A549 (cell line): ENCODE measurements around the gene MISFA. TPM values are rescaled to one million over a fixed set of nuclear protein-coding genes. Genes with fewer than 3 reads are reported as not detected.

Source experiments
- ATAC-seq, 2 experiments: fragments of 200-7000 bp in 1 of 2; fragments of >200 bp in 1 of 2; cut with Nextera tagmentation in 1 of 2; cut with Tn5 transposase in 1 of 2; 3 replicates each; pipeline versions ENCODE4 v1.8.0 to v1.9.1; 2018 to 2020; ENCODE audit warnings: mild to moderate bottlenecking in 1 of 2, moderate library complexity in 1 of 2
- CTCF ChIA-PET: fragments of 300-600 bp; sonication (Branson Sonifier 250); formaldehyde crosslinking; extraction: SDS; loops from one replicate; lab custom pipeline; 2021; ENCODE audit warnings: antibody characterized with exemption, inconsistent platforms; lab: Yijun Ruan, JAX
- POLR2A ChIA-PET: fragments of 350-600 bp; formaldehyde crosslinking; extraction: SDS; loops from one replicate; lab custom pipeline; 2021; ENCODE audit warnings: antibody characterized with exemption, inconsistent platforms; lab: Yijun Ruan, JAX
- DNase-seq, 2 experiments: peaks; one replicate each; pipeline versions ENCODE4 v3.0.0 to v3.0.0-alpha.2; 2011 to 2016; ENCODE audit warnings: low read depth in 1 of 2, low spot score in 1 of 2
- FAIRE-seq: peaks from 2 replicates; lab custom pipeline; 2011; peaks lifted over from hg19 to GRCh38; lab: Jason Lieb, UNC
- H3K27ac ChIP-seq, 2 experiments: fragments of >200 bp; sonication (Bioruptor Twin); formaldehyde crosslinking; 3 replicates each; pipeline ENCODE4 v1.5.1; 2016 to 2017
- H3K4me1 ChIP-seq: fragments of >200 bp; sonication (Bioruptor Twin); formaldehyde crosslinking; 3 replicates; pipeline ENCODE4 v1.6.1; 2016
- H3K4me2 ChIP-seq: fragments of >200 bp; sonication (Bioruptor Twin); formaldehyde crosslinking; 3 replicates; pipeline ENCODE4 v1.6.1; 2016
- H3K4me3 ChIP-seq: fragments of >200 bp; sonication (Bioruptor Twin); formaldehyde crosslinking; 3 replicates; pipeline ENCODE4 v1.5.1; 2016
- H3K9me3 ChIP-seq: fragments of >200 bp; sonication (Bioruptor Twin); formaldehyde crosslinking; 3 replicates; pipeline ENCODE4 v1.6.1; 2016
- BCL3 ChIP-seq: fragments of >200 bp; sonication (Bioruptor Twin); formaldehyde crosslinking; IDR thresholded peaks from 3 replicates; pipeline ENCODE4 v1.6.1; 2016
- BHLHE40 ChIP-seq: IDR thresholded peaks from 2 replicates; pipeline ENCODE4 v1.6.1; 2012; ENCODE audit warnings: low read depth, low read length, inconsistent platforms
- CEBPB ChIP-seq, 2 experiments: fragments of >200 bp in 1 of 2; sonication (Bioruptor Twin) in 1 of 2; formaldehyde crosslinking in 1 of 2; IDR thresholded peaks; 2 replicates each; pipeline ENCODE4 v1.6.1; 2012 to 2016
- CHD2 ChIP-seq: fragments of 150-350 bp; IDR thresholded peaks from 2 replicates; pipeline ENCODE4 v1.6.1; 2014; ENCODE audit warnings: low read length; ENCODE audit not compliant: partially characterized antibody
- CHD4 ChIP-seq: fragments of 200-600 bp; sonication (generic); IDR thresholded peaks from 2 replicates; pipeline ENCODE4 v1.6.1; 2016; ENCODE audit warnings: antibody characterized with exemption, mild to moderate bottlenecking, borderline replicate concordance
- CTCF ChIP-seq: fragments of >200 bp; sonication (Bioruptor Twin); formaldehyde crosslinking; IDR thresholded peaks from 3 replicates; pipeline ENCODE4 v1.5.1; 2016
- ELK1 ChIP-seq: fragments of 150-350 bp; IDR thresholded peaks from 2 replicates; pipeline ENCODE4 v1.6.1; 2014; ENCODE audit warnings: low read depth, mild to moderate bottlenecking, low read length
- EP300 ChIP-seq, 2 experiments: fragments of >200 bp; sonication (Bioruptor Twin); formaldehyde crosslinking; IDR thresholded peaks; 2 replicates in 1 of 2; 3 replicates in 1 of 2; pipeline ENCODE4 v1.6.1; 2016 to 2017
- FOSL2 ChIP-seq, 2 experiments: fragments of 450-650 bp in 1 of 2; fragments of >200 bp in 1 of 2; sonication (Bioruptor Twin) in 1 of 2; formaldehyde crosslinking; IDR thresholded peaks; 2 replicates each; pipeline versions ENCODE4 v1.5.0 to v1.6.1; 2016 to 2020; ENCODE audit warnings: mild to moderate bottlenecking in 1 of 2, moderate library complexity in 1 of 2
- FOXS1 ChIP-seq: fragments of 250-450 bp; sonication (Bioruptor Pico); IDR thresholded peaks from 2 replicates; pipeline ENCODE4 v1.5.0; 2020; ENCODE audit warnings: mild to moderate bottlenecking, moderate library complexity
- HES2 ChIP-seq: fragments of >200 bp; sonication (Bioruptor Twin); formaldehyde crosslinking; IDR thresholded peaks from 2 replicates; pipeline ENCODE4 v1.6.1; 2016
- HOXB5 ChIP-seq: fragments of 250-450 bp; sonication (Bioruptor Pico); IDR thresholded peaks from 2 replicates; pipeline ENCODE4 v1.5.0; 2020; ENCODE audit warnings: mild to moderate bottlenecking, moderate library complexity
- JUNB ChIP-seq: fragments of >200 bp; sonication (Bioruptor Twin); formaldehyde crosslinking; IDR thresholded peaks from 2 replicates; pipeline ENCODE4 v1.6.1; 2016
- MAX ChIP-seq: IDR thresholded peaks from 2 replicates; pipeline ENCODE4 v1.6.1; 2012
- NR3C1 ChIP-seq: fragments of >200 bp; sonication (Bioruptor Twin); formaldehyde crosslinking; IDR thresholded peaks from 3 replicates; pipeline ENCODE4 v1.6.1; 2017
- PBX3 ChIP-seq: IDR thresholded peaks from 2 replicates; pipeline ENCODE4 v1.6.1; 2012
- POLR2A ChIP-seq: IDR thresholded peaks from 2 replicates; pipeline ENCODE4 v1.6.1; 2012; ENCODE audit warnings: mild to moderate bottlenecking, low read length
- POLR2AphosphoS2 ChIP-seq: conservative IDR thresholded peaks from 2 replicates; pipeline ENCODE4 v1.6.1; 2012; ENCODE audit warnings: low read length, improper control_type of control experiment, inconsistent platforms
- RAD21 ChIP-seq, 2 experiments: fragments of >200 bp in 1 of 2; sonication (Bioruptor Twin) in 1 of 2; formaldehyde crosslinking in 1 of 2; IDR thresholded peaks in 1 of 2; conservative IDR thresholded peaks in 1 of 2; 2 replicates in 1 of 2; 3 replicates in 1 of 2; pipeline ENCODE4 v1.6.1; 2012 to 2018; ENCODE audit warnings: inconsistent platforms in 1 of 2
- SREBF2 ChIP-seq: fragments of 450-650 bp; IDR thresholded peaks from 2 replicates; pipeline ENCODE4 v1.6.1; 2014; ENCODE audit warnings: mild to moderate bottlenecking, moderate library complexity
- TFCP2L1 ChIP-seq: fragments of 250-450 bp; sonication (Bioruptor Pico); IDR thresholded peaks from 2 replicates; pipeline ENCODE4 v1.5.0; 2021; ENCODE audit warnings: mild to moderate bottlenecking
- TP53 ChIP-seq: fragments of 250-450 bp; sonication (Bioruptor Pico); IDR thresholded peaks from 2 replicates; pipeline ENCODE4 v1.5.0; 2021; ENCODE audit warnings: mild to moderate bottlenecking, moderate library complexity
- WGBS: methylation state at CpG from one replicate; pipeline ENCODE4 v1.1.6; 2017; ENCODE audit errors: missing lambda C conversion rate; 5-methylcytosine and 5-hydroxymethylcytosine counted together
- polyA plus RNA-seq, 4 experiments: library from polyadenylated mRNA; depleted of rRNA in 3 of 4; stranded (reverse); fragments of >200 nt; fragmentation: RNase III in 1 of 4; extraction: RNeasy Plus Mini Kit Qiagen cat#74134 plus additional on column Dnase treatment in 1 of 4; gene quantifications; 2 replicates in 3 of 4; 3 replicates in 1 of 4; pipeline ENCODE4 v1.2.3, GENCODE V29; 2011 to 2017
- TF ChIP-seq, protein P1 (sequence below): fragments of 250-450 bp; sonication (Bioruptor Pico); IDR thresholded peaks from 2 replicates; pipeline ENCODE4 v1.5.0; 2021; ENCODE audit warnings: mild to moderate bottlenecking, moderate library complexity, borderline replicate concordance
- TF ChIP-seq, protein P2 (sequence below): fragments of 450-650 bp; IDR thresholded peaks from 2 replicates; pipeline ENCODE4 v1.6.1; 2014; ENCODE audit warnings: antibody characterized with exemption
- TF ChIP-seq, protein P3 (sequence below): IDR thresholded peaks from 2 replicates; pipeline ENCODE4 v1.6.1; 2012; ENCODE audit warnings: low read depth, borderline replicate concordance

MISFA gene
- polyA plus RNA-seq, 2 of the 4 experiments (the other 2 are of a cell fraction), result 1.7 to 6.3 TPM

DNA sequence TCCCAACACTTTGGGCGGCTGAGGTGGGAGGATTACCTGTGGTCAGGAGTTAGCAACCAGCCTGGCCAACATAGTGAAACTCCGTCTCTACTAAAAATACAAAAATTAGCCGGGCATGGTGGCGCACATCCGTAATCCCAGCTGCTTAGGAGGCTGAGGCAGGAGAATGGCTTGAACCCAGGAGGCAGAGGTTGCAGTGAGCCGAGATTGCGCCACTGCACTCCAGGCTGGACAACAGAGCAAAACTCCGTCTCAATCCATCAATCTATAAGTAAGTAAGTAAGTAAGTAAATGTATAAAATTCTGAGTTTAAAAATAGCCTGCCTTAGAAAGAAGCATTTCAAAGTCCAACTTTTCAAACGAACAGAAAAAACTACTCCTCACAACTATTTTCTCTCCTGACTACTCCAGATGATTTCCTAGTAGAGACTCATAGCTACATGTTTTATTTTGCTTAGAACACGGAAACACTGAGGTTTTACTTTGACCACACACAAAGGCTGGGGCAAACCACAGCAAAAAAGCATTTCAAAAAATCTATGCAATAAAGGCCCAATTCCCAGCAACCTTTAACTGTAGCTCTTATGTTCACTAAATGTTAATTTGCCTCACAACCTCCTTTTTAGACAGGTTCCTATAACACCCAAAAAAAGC is 18.2 kb downstream of the MISFA start:
- WGBS, result 89% methylated on average over 10 of the region's 10 CpGs
- ChIA-PET POLR2A (no interaction called here), CTCF (interaction anchor here (0.6 to 1.1 kb wide), 2 partner anchors 25 to 70 kb away, joined by 3 read pairs; no protein-coding TSS in a partner anchor)
- H3K27ac ChIP-seq, result no peak overlapping the region
- no peaks in the 10 kb centered on the region for H3K4me1 ChIP-seq
- H3K9me3 ChIP-seq, result no peaks in the 10 kb centered on the region
- TF ChIP-seq HOXB5 (CRISPR knock-in tag), result no peak
- TF ChIP-seq TFCP2L1 (CRISPR knock-in tag), result no peak
- no peak for TF ChIP-seq MAX
- TF ChIP-seq, protein P1, sequence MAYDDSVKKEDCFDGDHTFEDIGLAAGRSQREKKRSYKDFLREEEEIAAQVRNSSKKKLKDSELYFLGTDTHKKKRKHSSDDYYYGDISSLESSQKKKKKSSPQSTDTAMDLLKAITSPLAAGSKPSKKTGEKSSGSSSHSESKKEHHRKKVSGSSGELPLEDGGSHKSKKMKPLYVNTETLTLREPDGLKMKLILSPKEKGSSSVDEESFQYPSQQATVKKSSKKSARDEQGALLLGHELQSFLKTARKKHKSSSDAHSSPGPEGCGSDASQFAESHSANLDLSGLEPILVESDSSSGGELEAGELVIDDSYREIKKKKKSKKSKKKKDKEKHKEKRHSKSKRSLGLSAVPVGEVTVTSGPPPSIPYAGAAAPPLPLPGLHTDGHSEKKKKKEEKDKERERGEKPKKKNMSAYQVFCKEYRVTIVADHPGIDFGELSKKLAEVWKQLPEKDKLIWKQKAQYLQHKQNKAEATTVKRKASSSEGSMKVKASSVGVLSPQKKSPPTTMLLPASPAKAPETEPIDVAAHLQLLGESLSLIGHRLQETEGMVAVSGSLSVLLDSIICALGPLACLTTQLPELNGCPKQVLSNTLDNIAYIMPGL, result no peak
- no peak for TF ChIP-seq JUNB
- no peak for TF ChIP-seq ELK1
- TF ChIP-seq CHD4, result no peak
- no peak for TF ChIP-seq NR3C1
- no peak for TF ChIP-seq BCL3
- no peak for TF ChIP-seq SREBF2
- no peak for TF ChIP-seq TP53 (CRISPR knock-in tag)
- TF ChIP-seq FOSL2 (IDR thresholded peaks at IDR 0.05), result no peak
- no peak for TF ChIP-seq FOSL2 (CRISPR knock-in tag; IDR thresholded peaks at IDR 0.05)
- no peak for TF ChIP-seq HES2
- TF ChIP-seq POLR2A, result no peak
- TF ChIP-seq CEBPB (IDR thresholded peaks at IDR 0.05), result no peak
- no peak for TF ChIP-seq EP300 (IDR thresholded peaks at IDR 0.05)
- TF ChIP-seq PBX3, result no peak
- TF ChIP-seq BHLHE40, result no peak
- TF ChIP-seq RAD21 (conservative IDR thresholded peaks at IDR 0.05 in 1 of 2, IDR thresholded peaks at IDR 0.05 in 1 of 2), result no peak
- H3K4me3 ChIP-seq, result no peak overlapping the region
- ATAC-seq, result no peak
- no peak overlapping the region for H3K4me2 ChIP-seq
- no peak for FAIRE-seq
- DNase-seq, result no peak

DNA sequence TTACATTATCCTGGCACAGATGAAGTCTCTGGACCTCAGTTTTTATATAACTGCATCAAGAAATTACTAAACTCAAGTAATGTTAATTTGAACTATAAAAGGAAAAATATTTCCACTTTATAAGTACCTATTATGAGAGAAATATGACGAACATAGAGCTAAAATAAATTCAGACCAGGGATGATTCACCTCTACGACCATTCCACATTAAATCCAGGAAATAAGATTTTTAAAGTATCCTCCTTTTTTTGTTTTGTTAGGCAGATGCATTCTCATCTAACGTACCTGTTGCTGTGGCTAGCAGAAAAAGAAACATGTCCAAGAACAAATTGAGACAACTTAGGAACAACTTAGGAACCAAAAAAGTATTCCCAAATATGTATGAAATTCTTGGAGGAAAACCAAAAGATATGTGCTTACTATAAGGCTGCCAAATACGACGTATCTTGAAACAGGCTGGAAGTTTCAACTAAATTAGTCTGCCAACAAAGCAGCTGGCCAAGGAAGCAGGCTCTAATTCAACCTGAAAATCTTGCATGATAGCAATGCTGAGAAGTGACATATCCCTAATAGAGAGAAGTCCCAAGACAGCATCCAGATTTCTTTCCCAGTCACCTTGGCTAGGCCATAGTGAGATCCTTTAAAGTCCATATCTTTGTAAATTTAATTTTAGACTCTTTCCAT is 18.9 kb downstream of the MISFA start:
- POLR2A ChIA-PET, result no interaction called here
- no peaks in the 10 kb centered on the region for H3K4me1 ChIP-seq
- CTCF ChIA-PET, result interaction anchor here (0.6 to 2.3 kb wide), 3 partner anchors 12 to 69 kb away, joined by 3 to 6 read pairs (median 3); no protein-coding TSS in a partner anchor
- DNase-seq, result no peak
- H3K4me3 ChIP-seq, result no peak overlapping the region
- no peak overlapping the region for H3K4me2 ChIP-seq
- no peak overlapping the region for H3K27ac ChIP-seq
- no peak for ATAC-seq
- no peaks in the 10 kb centered on the region for H3K9me3 ChIP-seq
- no peak for FAIRE-seq
- WGBS, result 83% methylated on average over 5 of the region's 5 CpGs
- TF ChIP-seq POLR2A (no peak), CTCF (no peak), POLR2AphosphoS2 (no peak), PBX3 (no peak), CHD2 (no peak), RAD21 (conservative IDR thresholded peaks at IDR 0.05 in 1 of 2, IDR thresholded peaks at IDR 0.05 in 1 of 2) (no peak), FOXS1 (CRISPR knock-in tag) (no peak), JUNB (no peak), NR3C1 (no peak)
- TF ChIP-seq, protein P2, sequence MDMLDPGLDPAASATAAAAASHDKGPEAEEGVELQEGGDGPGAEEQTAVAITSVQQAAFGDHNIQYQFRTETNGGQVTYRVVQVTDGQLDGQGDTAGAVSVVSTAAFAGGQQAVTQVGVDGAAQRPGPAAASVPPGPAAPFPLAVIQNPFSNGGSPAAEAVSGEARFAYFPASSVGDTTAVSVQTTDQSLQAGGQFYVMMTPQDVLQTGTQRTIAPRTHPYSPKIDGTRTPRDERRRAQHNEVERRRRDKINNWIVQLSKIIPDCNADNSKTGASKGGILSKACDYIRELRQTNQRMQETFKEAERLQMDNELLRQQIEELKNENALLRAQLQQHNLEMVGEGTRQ, result no peak
- TF ChIP-seq, protein P3, sequence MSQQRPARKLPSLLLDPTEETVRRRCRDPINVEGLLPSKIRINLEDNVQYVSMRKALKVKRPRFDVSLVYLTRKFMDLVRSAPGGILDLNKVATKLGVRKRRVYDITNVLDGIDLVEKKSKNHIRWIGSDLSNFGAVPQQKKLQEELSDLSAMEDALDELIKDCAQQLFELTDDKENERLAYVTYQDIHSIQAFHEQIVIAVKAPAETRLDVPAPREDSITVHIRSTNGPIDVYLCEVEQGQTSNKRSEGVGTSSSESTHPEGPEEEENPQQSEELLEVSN, result no peak
